Nephron (organoid): ENCODE results near the gene IGFL1.
"Not testable (repeated sequence)": the region's sequence is repeated elsewhere in the genome, so short reads cannot be mapped to it uniquely, and the experiment has no call there.

Experiments used
- H3K27ac Mint-ChIP-seq, 3 experiments: 2 replicates each; pipeline ENCODE4 v1.8.0; 2020; ENCODE audit warnings: mixed read lengths in 3 of 3, mild to moderate bottlenecking in 2 of 3, moderate library complexity in 1 of 3
- H3K27me3 Mint-ChIP-seq: 2 replicates; pipeline ENCODE4 v1.8.0; 2021; ENCODE audit warnings: low read depth, mild to moderate bottlenecking, moderate library complexity, mixed read lengths
- H3K36me3 Mint-ChIP-seq: 2 replicates; pipeline ENCODE4 v1.8.0; 2020; ENCODE audit warnings: low read depth, mixed read lengths
- H3K4me1 Mint-ChIP-seq: 2 replicates; pipeline ENCODE4 v1.8.0; 2020; ENCODE audit warnings: mixed read lengths
- H3K4me3 Mint-ChIP-seq, 3 experiments: 2 replicates each; pipeline ENCODE4 v1.8.0; 2020; ENCODE audit warnings: mild to moderate bottlenecking in 3 of 3, mixed read lengths in 3 of 3, moderate library complexity in 2 of 3
- H3K9me3 Mint-ChIP-seq: 2 replicates; pipeline ENCODE4 v1.8.0; 2020; ENCODE audit warnings: mixed read lengths
- TF ChIP-seq, protein P1 (sequence below), 3 experiments: fragments of 200-600 bp; sonication (generic); IDR thresholded peaks; one replicate each; pipeline ENCODE4 v1.5.0; 2021; ENCODE audit warnings: antibody characterized with exemption in 3 of 3; ENCODE audit not compliant: unreplicated experiment in 3 of 3

Gene IGFL1

DNA sequence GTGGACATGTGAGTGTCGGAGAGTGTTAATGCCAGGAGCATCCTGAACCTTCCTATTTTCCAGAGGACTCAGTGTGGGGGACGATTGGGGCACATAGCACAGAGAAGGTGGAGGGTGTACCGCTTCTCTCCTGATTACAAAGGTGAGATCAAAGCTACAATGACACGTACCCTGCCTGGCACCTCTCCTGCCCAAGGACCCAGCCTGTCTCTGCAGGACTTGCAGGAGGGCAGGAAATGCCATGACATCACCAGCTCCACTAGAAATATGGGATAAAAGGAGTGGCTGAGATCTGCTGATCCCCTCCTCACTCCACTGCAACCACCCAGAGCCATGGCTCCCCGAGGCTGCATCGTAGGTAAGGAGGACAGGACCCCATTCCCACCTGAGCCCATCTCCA, at the start of gene IGFL1:
TSS of gene IGFL1 (plus strand) at position 301 of the 400 bp plus-strand sequence. CDS start at position 334, 33 bp downstream.
- H3K4me1 Mint-ChIP-seq = no peaks in the 10 kb centered on the region
- H3K36me3 Mint-ChIP-seq = no peaks in the 10 kb centered on the region
- TF ChIP-seq, protein P1, sequence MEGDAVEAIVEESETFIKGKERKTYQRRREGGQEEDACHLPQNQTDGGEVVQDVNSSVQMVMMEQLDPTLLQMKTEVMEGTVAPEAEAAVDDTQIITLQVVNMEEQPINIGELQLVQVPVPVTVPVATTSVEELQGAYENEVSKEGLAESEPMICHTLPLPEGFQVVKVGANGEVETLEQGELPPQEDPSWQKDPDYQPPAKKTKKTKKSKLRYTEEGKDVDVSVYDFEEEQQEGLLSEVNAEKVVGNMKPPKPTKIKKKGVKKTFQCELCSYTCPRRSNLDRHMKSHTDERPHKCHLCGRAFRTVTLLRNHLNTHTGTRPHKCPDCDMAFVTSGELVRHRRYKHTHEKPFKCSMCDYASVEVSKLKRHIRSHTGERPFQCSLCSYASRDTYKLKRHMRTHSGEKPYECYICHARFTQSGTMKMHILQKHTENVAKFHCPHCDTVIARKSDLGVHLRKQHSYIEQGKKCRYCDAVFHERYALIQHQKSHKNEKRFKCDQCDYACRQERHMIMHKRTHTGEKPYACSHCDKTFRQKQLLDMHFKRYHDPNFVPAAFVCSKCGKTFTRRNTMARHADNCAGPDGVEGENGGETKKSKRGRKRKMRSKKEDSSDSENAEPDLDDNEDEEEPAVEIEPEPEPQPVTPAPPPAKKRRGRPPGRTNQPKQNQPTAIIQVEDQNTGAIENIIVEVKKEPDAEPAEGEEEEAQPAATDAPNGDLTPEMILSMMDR (IDR thresholded peaks at IDR 0.05; ENCODE audit: unreplicated experiment in 3 of 3) = no peak
- H3K9me3 Mint-ChIP-seq = no peaks in the 10 kb centered on the region
- H3K4me3 Mint-ChIP-seq = no peak within 1 kb of the TSS
- no peak within 1 kb of the TSS for H3K27ac Mint-ChIP-seq
- peaks cover 32% of the 10 kb centered on the region for H3K27me3 Mint-ChIP-seq

DNA sequence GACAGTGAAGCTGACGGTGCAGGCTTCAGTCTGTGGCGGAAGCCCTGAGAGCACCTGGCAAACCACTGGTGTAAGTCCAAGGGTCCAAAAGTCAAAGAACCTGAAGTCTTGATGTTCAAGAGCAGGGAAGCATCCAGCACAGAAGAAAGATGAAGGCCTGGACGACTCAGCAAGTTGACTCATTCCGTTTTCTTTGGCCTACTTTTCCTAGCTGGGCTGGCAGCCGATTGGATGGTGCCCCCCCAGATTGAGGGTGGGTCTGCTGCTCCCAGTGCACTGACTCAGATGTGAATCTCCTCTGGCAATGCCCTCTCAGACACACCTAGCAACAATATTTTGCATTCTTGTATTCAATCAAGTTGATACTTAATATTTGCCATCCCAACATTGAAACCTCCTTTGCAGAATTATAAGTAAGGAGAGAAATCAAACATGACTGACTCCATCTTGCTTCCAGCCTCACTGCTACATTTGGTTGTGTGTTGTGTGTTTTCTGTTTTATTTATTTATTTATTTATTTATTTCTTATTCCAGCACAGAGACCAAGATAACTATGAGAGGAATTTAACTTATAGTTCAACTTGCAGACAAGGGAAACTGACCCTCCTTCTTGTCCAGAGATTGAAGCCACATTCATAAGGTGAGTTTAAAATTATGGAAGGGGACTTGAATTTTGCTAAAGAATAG, 48.7 kb upstream of the IGFL1 start:
- Mint-ChIP-seq H3K4me1 (no peaks in the 10 kb centered on the region), H3K9me3 (peaks cover 2% of the 10 kb centered on the region), H3K4me3 (no peak overlapping the region), H3K27ac (no peak overlapping the region), H3K27me3 (peaks cover 31% of the 10 kb centered on the region), H3K36me3 (no peaks in the 10 kb centered on the region)
- TF ChIP-seq, protein P1 (IDR thresholded peaks at IDR 0.05; ENCODE audit: unreplicated experiment in 3 of 3) = no peak

GRCh38 chr19:46181388-46181779, 48.2 kb upstream of the IGFL1 start:
- Mint-ChIP-seq H3K27ac (no peak overlapping the region), H3K27me3 (peaks cover 29% of the 10 kb centered on the region), H3K36me3 (no peaks in the 10 kb centered on the region), H3K4me1 (no peaks in the 10 kb centered on the region), H3K4me3 (no peak overlapping the region), H3K9me3 (peaks cover 2% of the 10 kb centered on the region)
- TF ChIP-seq, protein P1 (IDR thresholded peaks at IDR 0.05; ENCODE audit: unreplicated experiment in 3 of 3) = no peak

DNA sequence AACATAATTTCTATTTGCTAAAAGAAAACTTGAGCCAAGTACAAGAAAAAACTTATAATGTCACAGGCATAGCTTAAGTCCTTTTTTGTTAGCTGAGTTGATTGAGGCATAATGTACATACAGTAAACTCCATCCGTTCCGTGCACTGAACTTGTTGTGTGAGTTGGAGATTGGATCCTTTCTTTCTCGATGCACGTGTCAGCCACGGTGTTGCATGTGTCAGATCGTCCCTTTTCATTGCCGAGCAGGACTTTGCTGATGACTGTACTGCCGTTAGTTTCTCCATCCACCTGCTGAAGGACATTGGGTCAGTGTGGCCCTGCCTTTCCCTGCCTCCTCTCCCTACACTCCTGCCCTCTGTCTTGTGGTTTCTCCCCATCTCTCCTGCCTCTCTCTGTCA, 47.1 kb upstream of the IGFL1 start:
- no peak overlapping the region for H3K4me3 Mint-ChIP-seq
- peaks cover 28% of the 10 kb centered on the region for H3K27me3 Mint-ChIP-seq
- no peak overlapping the region for H3K27ac Mint-ChIP-seq
- H3K36me3 Mint-ChIP-seq = no peaks in the 10 kb centered on the region
- H3K4me1 Mint-ChIP-seq = no peaks in the 10 kb centered on the region
- TF ChIP-seq, protein P1 (IDR thresholded peaks at IDR 0.05; ENCODE audit: unreplicated experiment in 3 of 3) = no peak
- peaks cover 2% of the 10 kb centered on the region for H3K9me3 Mint-ChIP-seq

- H3K27ac Mint-ChIP-seq, H3K4me1 Mint-ChIP-seq, H3K4me3 Mint-ChIP-seq, H3K36me3 Mint-ChIP-seq, H3K9me3 Mint-ChIP-seq: not testable (repeated sequence)
- H3K27me3 Mint-ChIP-seq = peaks cover 40% of the 10 kb centered on the region
These were observed 44.5 kb upstream of the IGFL1 start for GRCh38 chr19:46184775-46185710.

- peaks cover 52% of the 10 kb centered on the region for H3K27me3 Mint-ChIP-seq
- H3K4me1 Mint-ChIP-seq = no peaks in the 10 kb centered on the region
- no peak overlapping the region for H3K4me3 Mint-ChIP-seq
- TF ChIP-seq, protein P1 (IDR thresholded peaks at IDR 0.05; ENCODE audit: unreplicated experiment in 3 of 3) = no peak
- peaks cover 2% of the 10 kb centered on the region for H3K9me3 Mint-ChIP-seq
- no peak overlapping the region for H3K27ac Mint-ChIP-seq
- no peaks in the 10 kb centered on the region for H3K36me3 Mint-ChIP-seq
These were observed 43.3 kb upstream of the IGFL1 start for GRCh38 chr19:46186101-46186716.
